HG02884 (cell line): ENCODE data around the gene ZDHHC14.

Source experiments
- ATAC-seq: cut with Tn5 transposase; IDR thresholded peaks from one replicate; pipeline ENCODE4 v1.9.1; 2021; ENCODE audit warnings: mild to moderate bottlenecking, moderate library complexity; ENCODE audit not compliant: unreplicated experiment

ZDHHC14 gene

DNA sequence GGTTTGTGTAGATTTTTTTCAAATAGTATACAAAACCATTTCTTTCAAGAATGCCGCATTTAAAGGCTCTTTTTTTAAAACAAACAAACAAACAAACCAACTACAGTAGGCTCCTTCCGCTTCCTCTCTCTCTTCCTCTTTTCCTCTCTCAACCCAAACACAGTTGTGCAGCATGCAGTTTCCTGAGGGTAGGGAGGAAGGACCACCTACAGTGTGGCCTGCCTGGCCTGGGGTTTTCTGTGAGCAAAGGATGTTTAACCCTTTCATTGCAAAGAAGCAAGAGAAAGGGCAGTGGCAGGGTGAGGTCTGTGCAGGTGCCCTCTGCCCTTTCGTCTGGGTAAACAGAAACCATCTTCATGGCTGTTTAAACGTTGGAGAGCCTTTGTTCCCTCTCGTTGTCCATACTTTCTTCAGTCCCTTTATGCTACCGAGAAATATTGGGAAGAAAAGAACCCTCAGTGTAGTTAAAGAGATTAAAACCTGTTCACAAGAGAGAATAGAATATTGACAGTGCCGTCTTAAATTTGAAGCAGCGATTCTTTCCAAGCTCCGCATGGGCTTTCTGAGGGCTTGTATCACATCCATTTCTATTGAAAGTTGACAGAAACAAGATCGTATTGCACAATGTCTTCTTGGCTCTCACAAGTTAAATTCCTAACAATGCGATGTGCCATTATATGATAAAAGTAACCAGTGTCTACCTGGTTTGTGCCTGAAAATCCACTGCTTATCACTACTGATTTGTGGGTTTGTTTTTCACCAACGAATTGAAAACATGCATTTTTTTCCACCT, 226.5 kb downstream of the ZDHHC14 start:
- peak; percentile 48 for ATAC-seq

DNA sequence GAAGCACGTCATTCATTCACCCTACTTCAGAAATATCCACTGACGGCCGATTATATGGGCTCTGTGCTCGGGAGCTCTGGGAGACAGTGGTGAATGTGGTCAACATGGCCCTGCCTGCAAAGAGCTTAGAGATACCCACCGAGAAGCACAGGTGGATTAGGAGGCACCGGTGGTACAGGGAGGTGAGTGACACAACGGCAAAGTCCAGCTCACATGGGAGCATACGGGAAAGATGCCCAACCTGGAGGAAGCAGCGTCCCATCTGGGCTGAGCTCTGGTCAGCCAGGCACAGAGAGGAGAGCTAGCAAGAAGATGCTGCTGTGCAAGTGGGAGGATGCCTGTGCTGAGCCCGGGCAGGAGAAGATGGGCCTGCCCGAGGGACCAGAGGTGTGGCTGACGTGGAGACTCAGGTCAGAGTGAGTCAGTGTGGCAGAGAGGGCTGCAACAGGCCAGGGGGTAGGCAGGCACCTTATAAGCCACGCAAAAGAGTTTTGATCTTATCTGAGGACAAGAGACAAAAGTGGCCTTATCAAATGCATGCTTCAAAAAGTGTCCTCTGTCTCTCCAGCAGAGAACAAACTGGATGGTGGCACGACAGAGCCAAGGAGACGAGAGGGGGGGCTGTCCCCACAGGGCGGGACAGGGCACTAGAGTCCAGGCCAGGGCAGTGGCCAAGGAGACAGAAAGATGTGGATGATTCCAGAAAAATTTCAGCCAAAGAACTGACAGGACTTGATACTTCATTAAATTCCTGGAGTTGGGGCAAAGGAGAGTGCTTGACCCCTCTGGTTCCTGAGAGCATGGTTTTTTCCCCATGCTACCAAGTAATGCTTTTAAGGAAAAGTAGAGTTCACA, 227.5 kb downstream of the ZDHHC14 start:
- ATAC-seq = no peak

DNA sequence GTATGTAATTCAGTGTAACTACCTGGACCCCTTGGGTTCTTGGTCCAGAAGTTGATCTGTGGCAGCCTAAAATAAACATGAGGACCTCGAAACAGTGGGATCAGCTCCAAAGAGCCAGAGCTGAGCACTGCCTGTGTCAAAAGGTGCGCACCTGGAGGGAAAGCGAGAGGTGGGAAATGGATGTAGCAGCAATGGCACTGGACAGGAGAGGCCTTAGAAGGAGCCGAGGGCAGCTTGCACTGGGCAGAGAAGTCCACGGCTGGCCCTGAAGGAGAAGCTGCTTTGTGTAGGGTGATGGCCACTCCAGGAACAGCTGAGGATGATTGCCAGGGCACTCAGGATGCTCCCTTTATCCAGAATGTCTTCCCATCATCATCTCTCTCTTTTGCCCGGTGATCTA, 228.1 kb downstream of the ZDHHC14 start:
- no peak for ATAC-seq

DNA sequence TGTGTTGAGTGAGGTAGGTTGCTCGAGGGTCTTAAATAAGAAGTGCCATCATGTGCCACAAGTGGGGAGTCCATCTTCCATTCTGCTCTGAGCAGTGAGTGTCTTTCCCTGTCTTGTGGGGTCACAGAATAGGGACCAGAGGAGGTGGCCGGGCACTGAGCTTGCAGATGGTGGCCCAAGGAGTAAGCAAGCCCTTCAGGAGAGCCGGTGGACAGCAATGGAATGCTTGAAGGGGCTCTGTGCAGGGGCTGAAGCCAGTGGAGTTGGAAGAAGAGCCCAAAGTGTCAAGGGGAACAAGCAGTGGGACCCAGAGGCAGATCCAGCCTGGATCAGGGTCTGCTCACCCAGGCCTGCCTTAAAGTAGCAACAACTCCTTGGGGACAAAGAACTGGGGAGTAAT, 228.6 kb downstream of the ZDHHC14 start:
- ATAC-seq = no peak

DNA sequence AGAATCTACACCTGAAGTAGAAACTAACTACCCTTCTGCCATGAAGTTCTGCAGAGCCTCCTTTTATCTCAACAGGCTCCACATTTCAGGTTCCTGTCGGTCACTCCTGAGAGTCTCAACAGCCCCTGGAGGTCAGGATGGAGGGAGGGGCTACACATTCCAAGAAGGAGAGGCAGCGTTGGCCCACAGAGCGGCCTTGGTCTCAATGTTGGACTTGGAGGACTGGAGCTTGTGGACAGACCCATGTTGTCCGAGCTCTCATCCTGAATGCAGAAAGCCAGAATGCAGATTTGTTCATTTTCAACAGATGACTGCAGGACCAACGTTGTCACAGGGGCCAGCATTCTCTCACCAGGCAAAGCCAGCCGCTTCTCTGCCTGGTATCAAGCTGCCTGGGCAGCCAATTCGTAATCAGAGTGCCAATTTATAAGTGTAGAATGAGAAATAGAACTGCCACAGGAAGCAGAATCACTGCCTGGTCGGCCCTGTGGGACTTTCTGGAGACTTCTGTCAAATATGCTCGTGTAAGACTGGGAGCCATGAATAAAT, 229.5 kb downstream of the ZDHHC14 start:
- ATAC-seq = no peak

DNA sequence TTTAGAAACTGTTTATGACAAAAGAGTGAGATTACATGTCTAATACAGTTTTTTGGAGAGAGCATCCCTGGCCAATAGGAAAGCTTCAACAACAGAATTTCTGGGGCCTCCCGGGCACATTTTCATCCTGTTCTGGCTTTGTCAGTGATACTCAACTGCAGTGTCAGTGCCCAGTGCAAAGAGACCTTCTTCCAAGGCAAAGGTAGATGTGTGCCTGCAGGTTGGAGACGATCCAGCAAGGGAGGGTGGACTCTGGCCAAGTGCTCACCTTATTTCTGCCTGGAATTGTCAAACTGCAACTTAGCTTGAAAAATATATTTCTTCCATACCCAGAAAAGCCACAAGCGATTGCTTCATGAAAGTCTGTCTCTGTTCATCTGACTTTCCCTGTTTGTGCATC, 230.4 kb downstream of the ZDHHC14 start:
- no peak for ATAC-seq

DNA sequence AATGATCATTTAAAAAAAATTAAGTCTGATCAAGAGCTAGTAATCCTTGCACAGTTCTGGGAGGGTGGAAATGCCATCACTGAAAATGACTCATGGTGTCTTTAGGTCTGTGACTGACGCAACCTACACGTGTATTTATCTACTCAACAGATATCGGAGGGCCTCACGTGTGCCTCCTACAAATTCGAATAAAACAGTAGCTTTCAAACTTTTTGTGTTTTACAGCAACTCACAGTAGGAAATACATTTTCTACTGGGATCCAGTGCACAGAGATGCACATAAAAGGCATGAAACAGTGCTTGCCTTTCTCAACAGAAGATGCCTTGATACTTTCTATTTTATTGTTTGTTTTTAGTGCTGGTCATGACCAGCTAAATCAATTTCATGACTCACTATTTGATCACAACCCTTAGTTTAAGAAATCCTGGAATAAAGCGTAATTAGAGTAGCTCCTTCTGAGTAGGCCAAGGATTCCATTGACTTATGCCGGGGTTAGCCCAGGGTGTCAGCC, 232.1 kb downstream of the ZDHHC14 start:
- ATAC-seq = no peak

DNA sequence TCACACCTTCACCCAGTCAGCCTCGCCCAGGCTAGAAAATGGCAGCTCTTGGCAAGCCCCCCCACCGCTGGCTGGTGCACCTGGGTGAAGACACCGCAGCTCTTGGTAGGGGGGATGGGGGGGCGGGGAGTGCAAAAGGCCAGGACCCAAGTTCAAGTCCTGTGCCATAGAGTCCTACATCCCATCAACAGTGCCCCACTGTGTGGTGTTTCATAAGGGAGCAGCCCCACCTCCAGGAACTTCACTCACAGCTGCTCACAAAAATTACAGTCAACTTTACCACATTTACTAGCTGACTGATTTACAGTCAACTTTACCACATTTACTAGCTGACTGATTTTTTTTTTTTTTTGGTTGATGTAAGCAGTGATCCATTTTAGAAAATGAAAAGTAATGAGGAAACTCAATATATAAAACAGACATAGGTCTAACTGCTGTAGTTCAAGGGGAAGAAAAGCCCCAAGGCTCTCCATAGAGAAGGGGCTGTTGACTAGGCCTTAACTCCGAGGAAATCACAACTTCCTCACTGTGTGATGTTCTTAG, 233.1 kb downstream of the ZDHHC14 start:
- ATAC-seq = no peak

DNA sequence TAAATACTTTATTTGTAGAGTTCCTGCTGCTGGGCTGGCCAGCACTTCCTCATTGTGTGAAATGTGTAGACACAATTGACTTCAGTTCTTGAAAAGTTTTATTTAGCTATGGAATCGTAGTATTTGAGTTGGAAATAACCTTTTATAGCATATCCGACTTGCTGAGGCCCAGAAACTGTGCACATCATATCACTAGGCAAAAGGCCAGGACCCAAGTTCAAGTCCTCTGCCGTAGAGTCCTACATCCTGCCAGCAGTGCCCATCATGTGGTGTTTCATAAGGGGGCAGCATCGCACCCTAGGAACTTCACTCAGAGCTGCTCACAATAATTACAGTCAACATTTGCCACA, 234.4 kb downstream of the ZDHHC14 start:
- ATAC-seq = no peak

DNA sequence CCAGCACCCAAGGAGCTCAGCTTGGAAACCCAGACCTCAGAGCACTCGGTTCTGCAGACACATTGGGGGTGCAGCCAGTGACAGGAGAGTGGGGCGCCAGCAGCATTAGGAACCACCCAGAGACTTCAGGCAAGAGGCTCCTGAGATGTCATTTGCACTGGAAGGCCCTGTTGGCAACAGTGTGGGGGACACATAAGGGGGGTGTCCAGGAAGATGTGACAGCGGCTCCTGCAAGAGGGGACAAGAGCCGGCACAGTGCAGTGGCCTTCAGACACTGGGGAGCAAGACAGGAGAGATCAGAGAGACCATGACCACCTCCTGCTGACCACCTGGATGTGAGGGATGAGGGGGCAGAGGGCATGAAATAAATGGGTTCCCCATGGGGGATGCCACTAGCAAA, 235.0 kb downstream of the ZDHHC14 start:
- ATAC-seq = no peak

DNA sequence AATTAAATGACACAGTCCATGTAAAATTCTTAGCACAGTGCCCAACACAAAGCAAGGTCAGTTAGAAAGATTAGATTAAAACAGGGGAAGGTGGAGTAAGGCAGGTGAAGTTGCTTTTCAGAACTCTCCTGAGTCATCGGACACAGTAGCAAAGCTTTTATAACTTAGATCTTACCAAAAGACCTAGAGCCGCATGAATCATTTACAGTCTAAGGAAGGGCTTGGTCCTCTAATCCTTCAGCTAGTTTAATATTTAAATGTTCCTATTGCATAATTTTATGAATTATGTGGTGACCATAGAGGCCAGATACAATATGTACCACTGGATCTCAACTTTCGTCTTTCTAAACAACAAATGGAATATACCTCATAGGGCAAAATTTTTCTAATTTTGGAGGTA, 240.0 kb downstream of the ZDHHC14 start:
- ATAC-seq = no peak

DNA sequence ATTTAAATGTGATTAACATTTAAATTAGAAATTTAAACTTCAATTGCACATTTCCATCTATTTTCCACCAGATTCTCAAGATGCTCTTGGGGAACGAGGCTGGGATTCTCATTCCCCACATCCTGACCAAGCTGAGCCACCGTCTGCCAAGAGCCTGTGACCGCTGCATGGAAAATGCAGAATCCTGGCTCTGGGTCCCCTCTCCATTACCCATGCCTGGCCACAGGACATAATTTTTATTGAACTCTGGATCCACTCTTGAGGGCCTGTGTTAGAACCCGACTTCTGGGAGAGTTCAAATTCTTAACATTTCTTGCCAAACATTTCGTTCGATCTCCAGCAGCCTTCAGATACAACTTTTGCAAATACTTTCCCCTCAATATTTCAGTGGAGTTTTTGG, 240.4 kb downstream of the ZDHHC14 start:
- no peak for ATAC-seq

DNA sequence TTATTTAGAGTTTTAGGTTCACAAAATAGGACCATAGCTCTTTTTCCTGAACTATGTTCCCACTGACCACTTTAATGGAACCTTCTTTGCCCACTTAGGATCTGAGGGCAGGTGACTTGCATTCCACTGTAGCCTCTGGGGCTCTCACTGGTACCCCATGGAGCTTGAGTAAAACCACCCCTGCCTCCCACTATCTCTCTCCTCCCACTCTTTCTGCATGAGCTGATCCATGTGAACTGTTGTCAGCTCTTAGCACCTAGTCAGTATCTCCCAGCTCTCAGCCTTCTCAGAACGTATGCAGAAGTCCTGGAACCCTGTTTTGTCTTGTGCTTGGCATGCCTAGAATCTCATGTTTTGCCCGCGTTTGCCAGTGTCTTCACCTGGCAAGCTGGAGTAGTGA, 241.4 kb downstream of the ZDHHC14 start:
- ATAC-seq = no peak

DNA sequence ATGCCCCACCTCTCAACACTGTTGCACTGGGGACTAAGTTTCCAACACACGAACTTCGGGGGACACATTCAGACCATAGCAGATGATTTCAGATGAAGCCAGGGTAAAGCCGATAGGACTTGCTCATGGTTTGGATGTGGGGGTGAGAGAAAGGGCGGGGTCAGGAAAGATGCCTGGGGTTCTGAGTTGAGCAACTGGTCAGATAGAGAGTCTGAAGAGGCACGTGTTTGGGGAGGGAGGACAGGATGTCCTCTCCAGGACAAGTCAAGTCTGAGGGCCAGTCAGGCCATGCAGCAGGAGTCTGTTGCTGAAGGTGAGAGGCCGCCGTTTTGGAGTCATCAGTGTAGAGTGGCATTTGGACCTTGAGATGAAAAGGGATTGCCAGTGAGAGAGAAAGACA, 244.1 kb downstream of the ZDHHC14 start:
- ATAC-seq = no peak

DNA sequence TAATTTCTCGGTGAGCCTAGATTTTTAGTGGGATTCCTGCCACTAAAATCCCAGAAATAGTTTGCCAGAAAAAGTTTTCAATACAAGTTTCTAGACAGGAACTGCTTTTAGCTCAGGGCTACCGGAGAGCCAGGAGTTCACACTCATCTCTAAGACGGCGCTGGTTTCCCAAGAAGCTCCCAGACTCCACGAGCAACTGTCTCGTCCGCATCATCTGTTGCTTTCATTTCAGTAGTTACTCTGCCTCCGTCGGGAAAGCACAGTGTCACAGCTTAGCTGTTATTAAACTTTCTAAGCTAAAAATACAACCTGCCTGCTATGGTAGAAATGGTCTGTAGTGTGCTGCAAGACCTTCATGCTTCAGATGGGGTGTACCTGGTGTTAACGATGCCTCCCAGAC, 244.8 kb downstream of the ZDHHC14 start:
- ATAC-seq = no peak

DNA sequence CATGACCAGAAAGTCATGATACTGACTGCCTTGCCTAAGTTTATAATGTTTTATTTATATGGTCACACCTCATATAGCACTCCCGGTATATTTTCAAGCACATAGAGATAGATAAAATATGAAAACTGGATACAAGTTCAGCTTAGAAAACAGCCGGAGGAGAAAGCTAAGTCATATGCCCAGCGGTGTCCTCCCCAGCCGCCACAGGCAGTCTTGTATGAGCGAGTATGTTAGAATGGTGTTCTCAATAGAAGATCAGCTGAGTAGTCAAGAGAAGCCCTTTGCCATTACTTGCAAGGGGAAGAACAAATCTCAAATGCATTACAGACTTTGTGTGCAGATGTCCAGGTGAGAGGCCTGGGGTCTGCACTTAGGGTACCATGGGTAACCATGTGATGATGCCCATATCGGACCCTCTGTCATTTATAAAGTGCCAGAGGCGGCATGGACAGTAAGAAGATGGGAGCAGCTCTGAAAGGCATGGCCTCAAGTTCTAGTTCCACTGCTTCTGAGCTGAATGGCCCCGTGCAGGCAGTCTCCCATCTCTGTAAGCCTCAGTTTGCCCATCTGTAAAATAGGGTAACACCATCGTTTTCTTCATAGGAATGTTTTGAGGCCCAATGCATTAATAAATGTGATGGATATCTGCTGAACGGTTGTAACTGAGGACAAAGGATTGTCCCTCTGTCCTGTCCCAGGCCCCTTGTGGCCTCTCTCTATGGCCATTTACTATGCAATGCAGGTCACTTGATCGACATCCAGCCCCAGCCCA, 246.4 kb downstream of the ZDHHC14 start:
- no peak for ATAC-seq

DNA sequence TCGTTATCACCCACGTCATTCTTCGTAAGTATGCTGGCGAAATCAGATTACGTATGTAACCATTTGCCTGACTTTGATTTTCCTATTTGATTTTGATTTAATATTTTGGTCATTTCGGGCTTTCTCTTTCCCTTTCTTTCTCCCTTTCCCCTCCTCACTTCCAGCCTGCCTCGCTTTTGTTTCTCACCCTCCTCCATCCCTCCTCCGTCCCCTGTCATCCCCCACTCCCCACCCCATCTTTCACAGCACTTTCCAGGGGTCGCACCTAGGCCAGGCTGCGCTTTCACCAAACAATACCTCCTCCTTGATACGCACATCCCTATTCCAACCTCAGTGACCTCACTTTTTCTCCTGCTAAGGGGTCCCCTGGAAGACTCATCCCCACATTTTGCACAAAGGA, 247.5 kb downstream of the ZDHHC14 start:
- ATAC-seq = no peak

DNA sequence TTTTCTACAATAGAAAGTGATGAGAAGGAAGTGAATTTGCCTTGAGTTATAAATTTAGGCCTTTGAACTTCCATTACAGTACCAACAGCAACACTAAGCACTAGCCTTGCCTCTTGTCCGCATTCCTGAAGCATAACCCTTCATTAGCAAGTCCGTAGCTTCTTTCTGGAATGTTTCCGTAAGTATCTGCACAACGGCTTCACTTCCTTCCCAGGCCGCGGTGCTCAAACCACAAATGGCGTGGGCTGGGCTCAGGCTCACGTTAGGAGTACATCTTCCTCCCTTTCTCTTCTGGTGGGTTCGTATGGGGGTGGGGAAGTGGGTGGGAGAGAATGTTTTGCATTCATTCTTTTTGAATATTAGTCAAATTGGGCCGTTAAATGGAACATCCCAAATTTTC, 248.2 kb downstream of the ZDHHC14 start:
- ATAC-seq = no peak

DNA sequence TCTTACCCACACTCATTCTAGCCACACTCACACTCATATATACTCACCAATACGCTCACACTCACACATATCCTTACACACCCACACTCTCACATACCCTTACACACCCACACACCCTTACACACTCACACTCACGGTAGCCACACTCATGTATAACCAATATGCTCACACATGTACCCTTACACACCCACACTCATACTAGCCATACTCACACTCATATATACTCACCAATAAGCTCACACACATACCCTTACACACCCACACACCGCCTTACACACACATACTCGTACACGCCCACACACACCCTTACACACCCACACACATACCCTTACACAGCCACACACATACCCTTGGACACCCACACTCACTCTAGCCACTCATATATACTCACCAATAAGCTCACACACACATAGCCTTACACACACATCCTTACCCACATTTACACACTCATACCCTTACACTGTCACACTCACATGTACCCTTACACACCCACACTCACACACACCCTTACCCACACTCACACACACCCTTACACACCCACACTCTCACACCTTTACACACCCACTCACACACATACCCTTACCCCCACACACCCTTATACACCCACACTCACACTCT, 249.6 kb downstream of the ZDHHC14 start:
- ATAC-seq = no peak

DNA sequence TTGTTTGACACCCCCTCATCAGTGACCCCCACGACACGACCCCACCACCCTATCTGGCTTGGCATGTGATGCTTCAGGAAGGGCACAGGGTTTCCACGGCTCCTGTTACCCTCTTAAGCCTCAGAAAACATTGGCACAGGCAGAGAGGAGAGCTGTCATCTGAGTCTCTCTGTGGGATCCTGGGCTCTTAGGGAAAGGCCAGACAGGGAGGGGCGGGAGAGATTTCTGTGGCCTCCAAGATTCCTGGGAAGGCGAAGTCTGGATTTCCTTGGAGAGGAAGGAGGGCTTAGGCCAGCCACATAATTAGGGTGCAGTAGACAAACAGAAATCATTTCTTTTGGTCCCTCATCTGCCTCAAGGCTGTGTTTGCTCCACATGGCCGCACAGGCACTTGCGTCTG, 250.4 kb downstream of the ZDHHC14 start:
- ATAC-seq = no peak
